GM13976 (cell line): ENCODE data around the gene GHRH.

Source experiments
- DNase-seq: peaks from one replicate; pipeline ENCODE4 v3.0.0; 2012; ENCODE audit warnings: low spot score
- in situ Hi-C: fragments of 300-500 bp; cut with MboI; formaldehyde crosslinking; loops from one replicate; pipeline ENCODE4 v1.12.0; 2022; ENCODE audit warnings: low sequenced_read_pairs, mixed read lengths, inconsistent platforms; ENCODE audit not compliant: unreplicated experiment
- TF ChIP-seq, protein P1 (sequence below): IDR thresholded peaks from 2 replicates; pipeline ENCODE4 v1.5.1; 2012; ENCODE audit warnings: borderline replicate concordance, mild to moderate bottlenecking; ENCODE audit not compliant: insufficient read depth; ENCODE audit errors: extremely low read depth, missing control alignments, control extremely low read depth

GHRH gene

DNA sequence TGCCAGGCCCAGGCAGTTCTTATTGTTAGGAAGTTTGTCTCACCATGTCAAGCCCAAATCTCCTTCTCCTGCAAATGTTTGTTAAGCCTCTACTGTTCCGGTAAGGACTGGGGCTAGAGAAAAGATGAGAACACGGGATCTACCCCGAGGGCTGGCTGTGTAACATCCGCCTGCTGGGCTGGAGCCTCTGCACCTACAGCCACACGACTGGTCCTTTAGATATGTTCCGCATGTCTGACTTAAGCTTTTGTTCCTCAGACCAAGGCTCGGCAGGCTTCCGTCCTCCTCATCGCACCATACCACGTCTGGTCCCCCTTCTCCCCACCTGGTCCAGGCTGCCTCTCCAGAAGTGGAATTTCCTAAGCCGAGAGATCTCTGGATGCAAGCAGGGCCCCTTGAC, 2.6 kb downstream of the GHRH start:
- DNase-seq: no peak
- TF ChIP-seq, protein P1, sequence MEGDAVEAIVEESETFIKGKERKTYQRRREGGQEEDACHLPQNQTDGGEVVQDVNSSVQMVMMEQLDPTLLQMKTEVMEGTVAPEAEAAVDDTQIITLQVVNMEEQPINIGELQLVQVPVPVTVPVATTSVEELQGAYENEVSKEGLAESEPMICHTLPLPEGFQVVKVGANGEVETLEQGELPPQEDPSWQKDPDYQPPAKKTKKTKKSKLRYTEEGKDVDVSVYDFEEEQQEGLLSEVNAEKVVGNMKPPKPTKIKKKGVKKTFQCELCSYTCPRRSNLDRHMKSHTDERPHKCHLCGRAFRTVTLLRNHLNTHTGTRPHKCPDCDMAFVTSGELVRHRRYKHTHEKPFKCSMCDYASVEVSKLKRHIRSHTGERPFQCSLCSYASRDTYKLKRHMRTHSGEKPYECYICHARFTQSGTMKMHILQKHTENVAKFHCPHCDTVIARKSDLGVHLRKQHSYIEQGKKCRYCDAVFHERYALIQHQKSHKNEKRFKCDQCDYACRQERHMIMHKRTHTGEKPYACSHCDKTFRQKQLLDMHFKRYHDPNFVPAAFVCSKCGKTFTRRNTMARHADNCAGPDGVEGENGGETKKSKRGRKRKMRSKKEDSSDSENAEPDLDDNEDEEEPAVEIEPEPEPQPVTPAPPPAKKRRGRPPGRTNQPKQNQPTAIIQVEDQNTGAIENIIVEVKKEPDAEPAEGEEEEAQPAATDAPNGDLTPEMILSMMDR: no peak
- in situ Hi-C loops: no loop called here

DNA sequence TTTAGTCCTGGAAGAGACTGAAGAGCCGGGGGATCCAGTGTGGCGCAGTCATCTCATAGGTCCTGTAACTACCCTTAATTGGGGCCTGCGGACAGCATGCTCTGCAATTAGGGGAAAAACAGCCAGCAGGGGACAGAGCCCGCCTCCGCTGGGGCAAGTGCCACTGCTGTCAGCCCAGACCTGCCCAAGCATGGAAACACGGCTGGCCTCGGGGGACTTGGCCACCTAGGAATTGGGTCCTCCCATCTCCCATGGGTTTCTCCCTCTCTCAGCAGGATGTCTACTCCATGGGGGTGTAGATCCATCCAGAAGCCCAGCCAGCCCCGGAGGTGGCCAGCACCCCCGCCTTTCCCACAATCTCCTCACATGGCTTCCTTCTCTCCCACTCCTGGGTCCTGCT, 3.6 kb downstream of the GHRH start:
- in situ Hi-C loops: no loop called here
- TF ChIP-seq, protein P1: no peak
- no peak for DNase-seq

DNA sequence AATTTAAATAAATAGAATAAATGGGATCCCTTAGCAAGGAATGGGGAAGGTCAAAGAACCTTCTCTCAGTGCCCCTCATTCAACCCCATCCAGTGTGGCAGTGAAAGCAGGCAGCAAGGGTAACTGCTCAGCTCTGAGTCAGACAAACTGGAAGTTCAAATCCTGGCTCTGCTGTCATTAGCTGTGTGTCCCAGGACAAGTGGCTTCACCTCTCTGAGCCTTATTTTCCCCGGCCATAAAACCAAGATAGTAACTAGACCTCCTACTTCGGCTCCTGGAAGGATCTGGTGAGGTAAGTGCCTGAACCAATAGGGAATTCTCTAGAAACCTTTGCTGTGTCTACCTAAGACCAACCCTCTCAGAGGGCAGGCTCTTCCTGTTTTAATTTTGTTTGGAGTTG, 4.1 kb downstream of the GHRH start:
- DNase-seq: no peak
- TF ChIP-seq, protein P1: no peak
- in situ Hi-C loops: no loop called here

DNA sequence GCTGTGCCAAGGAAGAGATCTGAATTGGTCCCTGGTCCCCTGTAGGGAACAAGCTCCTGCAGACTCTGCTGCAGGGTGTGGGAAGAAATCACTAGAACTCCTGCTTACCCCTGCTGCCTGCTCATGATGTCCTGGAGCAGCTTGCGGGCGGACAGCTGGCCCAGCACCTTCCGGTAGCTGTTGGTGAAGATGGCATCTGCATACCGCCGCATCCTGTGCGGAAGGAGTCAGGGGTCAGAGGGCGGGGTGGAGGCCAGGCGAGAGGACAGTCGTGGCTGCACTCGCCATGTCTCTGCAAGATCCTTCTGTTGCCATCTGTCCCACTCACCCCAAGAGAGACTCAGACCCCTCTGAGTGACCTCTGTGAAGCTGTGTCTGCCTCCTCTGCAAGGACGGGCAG, 5.3 kb downstream of the GHRH start:
- in situ Hi-C loops: no loop called here
- no peak for DNase-seq
- TF ChIP-seq, protein P1: no peak

DNA sequence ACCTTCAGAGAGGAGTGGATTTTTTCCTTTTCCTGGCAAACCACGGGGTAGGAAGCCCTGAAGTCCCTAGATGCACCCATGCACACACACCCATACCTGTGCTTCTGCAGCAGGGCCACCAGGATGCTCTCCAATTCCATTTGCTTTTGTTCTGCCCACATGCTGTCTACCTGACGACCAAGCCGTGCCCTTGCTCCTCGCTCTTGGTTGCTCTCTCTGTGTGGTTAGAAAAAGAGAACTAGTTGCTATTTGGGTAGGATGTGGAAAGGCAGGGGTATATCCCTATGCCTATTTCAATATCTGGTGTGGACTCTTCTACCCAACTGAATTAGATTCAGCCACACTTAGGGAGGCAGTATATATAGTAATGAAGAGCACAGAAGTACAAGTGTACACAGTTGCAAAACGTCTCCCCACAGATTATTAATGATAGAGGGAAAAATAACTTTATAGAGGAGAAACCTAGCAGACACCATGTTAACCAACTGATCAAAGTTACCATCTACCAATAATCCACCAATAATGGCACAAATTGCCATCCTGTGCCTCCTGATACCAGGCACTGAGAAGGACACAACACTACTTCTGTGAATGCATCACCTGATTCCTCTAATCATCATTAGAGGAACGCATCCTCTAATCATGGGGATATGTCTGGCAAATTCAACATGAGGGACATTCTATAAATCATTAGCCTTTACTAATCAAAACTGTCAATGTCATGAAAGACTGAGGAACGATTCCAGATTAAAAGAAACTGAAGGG, 7.3 kb downstream of the GHRH start:
- in situ Hi-C loops: no loop called here
- TF ChIP-seq, protein P1: no peak
- DNase-seq: no peak

DNA sequence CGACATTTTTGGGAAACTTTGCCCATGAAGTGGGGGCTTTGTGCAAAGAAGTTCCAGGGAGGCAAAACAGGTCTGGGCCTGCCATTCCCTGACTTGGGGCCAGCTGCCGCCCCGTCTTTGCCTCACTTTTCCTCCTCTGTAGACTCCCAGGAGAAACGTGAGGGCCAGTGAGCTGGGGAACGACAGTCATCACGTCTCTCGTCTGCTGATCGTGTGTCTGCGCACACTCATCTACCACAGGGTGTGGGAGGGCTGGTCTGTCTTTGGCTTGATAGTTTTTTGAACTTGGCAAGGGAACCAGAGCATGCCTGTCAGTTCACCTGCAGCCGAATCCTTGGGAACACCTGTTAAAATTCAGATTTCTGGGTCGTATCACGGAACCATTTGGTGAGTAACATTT, 8.5 kb downstream of the GHRH start:
- no peak for DNase-seq
- TF ChIP-seq, protein P1: no peak
- in situ Hi-C loops: no loop called here
